Fibroblast of pulmonary artery (primary cell): ENCODE measurements around the gene MSI2.

Source experiments
- DNase-seq: peaks from one replicate; pipeline ENCODE4 v3.0.0-alpha.2; 2010; ENCODE audit warnings: low read depth
- H3K4me3 ChIP-seq: replicated peaks from 2 replicates; pipeline ENCODE4 v1.5.1; 2011; ENCODE audit warnings: low read depth, mild to moderate bottlenecking, control low read depth, low read length, moderate library complexity
- CTCF ChIP-seq: IDR thresholded peaks from 2 replicates; pipeline ENCODE4 v1.5.1; 2011; ENCODE audit warnings: mild to moderate bottlenecking, control low read depth, low read length, inconsistent platforms; ENCODE audit errors: missing control alignments

The MSI2 gene

DNA sequence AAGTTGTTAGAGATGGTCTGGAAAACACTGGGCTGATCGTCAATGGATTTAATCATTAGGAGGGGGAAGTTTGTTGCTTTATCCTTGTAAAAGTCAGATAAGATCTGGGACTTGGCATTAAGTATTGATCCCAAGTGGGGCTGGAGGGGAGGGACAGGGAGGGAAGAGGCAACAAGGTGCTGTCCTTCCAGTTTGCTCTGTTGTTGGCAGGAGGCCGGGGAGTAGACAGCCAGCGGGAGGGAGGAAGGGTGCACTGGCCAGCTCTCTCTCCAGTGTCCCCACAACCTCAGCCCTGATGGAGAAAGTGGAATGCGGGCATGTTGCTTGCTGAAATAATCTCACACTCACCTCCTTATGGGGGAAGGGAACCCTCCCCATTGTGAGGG lies 278.5 kb downstream of the MSI2 start:
- no peak for TF ChIP-seq CTCF
- DNase-seq = no peak
- no peak overlapping the region for H3K4me3 ChIP-seq

DNA sequence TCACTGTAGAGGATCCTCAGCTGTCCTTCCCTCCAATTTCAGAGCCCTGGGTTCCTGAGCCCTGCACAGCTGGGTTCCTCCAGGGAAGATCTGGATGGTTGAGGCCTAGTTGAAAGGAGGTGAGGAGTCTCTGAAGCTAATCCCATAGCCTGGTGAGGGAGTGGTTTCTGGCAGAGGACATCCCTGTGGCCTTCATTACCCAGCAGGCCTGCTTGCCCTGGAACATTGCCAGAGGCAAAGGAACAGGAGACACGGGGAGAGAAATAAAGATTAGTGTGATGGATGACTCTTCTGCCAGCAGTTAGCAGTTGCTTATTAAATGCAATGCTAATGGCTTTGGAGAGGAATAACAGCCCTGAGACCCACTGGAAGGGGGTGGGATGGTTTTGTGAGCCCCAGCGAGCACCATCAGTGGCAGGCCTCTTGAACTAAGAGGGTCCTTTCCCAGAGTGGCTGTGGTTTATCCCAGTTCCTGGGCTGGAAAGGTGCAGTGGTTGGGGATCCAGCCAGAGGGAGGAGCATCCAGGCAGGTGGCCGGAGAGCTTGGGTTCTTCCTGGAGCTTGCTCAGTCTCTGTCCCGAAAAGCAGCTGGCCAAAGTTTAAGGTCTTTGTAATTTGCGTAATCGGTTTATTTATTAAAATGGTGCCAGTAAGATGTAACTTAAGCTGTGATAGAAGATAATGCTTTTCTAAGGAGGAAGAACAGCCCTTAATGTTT lies 279.1 kb downstream of the MSI2 start:
- H3K4me3 ChIP-seq = no peak overlapping the region
- TF ChIP-seq CTCF = no peak
- peak; percentile 24 for DNase-seq

GRCh38 chr17:57536289-57536688 lies 280.0 kb downstream of the MSI2 start:
- TF ChIP-seq CTCF = no peak
- no peak for DNase-seq
- H3K4me3 ChIP-seq = no peak overlapping the region

DNA sequence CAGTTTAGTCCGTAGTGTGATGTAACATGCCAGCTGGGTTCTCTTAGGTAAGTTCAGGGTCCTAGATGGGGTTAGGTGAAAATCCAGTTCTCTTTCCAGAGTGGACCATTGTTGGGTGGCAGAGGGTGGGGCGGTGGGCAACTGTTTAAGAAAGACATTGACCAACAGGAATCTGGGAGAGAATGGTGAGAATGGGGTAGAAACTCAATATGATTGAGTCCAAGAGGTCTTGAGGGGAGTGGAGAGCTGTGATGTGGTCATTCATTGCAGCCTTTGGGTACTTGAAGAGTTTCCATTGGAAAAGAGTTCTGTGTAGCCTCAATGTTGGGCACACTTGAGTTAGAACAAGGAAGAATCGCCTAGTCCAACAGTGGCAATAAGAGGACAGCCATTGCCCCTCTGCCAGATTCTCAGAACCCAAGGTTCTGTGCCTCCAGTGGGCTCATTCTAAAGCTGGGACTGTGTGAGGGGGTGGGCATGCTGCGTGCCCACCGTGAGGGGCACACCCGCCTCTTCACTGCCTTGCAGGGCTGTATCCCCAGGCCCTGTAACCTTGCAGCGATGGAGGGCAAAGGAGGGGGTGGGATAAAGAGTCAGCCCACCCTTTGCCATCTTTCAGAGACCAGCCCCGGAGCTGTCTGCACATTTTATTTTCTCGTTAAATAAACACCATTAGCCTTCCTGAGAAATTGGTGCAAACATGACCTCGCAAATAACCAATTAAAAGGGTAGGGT lies 280.6 kb downstream of the MSI2 start:
- DNase-seq = no peak
- TF ChIP-seq CTCF = no peak
- no peak overlapping the region for H3K4me3 ChIP-seq

DNA sequence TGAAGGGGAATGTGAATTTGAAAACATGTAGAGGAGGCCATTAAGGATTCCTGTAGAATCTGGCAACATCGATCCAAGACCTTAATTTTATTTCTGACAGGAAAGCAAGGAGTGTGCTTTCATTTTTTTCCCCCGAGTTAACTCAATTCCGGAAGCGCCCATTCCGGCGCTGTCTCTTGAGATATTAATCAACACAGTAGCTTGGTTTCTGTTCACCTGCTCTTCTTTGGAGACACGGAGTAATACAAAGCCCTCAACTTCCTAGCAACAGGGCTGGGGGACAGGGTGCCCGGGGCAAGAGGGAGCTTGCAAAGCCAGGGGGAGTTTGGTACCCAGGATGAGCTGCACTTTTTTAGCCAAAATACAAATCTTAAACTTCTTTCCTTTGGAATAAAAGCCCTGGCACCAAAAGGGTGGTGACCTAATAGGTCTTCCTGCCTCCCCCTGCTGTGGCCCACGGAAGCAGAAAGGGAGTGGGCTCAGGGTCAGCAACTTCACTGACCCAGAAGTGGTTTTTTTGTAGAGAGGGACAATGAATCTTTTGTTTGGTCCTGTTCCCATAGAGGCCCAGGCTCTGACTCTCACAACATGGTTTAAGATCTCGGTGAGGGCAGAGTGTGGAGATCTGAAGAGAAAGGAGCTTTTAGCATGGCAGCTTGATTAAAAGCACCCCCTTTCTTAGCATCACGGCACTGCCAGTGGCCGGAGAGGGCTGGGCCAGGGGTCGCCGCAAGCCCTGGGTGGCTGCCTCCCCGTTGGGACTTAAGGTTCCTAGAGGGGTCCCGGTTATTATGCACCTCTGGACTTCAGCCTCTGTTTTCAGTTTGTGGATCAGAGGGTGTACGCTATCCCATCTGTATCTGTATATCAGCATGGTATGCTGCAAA lies 281.4 kb downstream of the MSI2 start:
- no peak overlapping the region for H3K4me3 ChIP-seq
- no peak for TF ChIP-seq CTCF
- DNase-seq = peak; percentile 40

GRCh38 chr17:57538736-57539456 lies 282.6 kb downstream of the MSI2 start:
- no peak overlapping the region for H3K4me3 ChIP-seq
- DNase-seq = no peak
- TF ChIP-seq CTCF = no peak
